Esophagus muscularis mucosa (tissue), 3 donors: Measurements from ENCODE around the gene SMIM44.

Experiments
- POLR2A ChIP-seq: fragments of 450-650 bp; IDR thresholded peaks from one replicate; pipeline ENCODE4 v1.6.1; 2017; ENCODE audit warnings: antibody characterized with exemption, moderate library complexity, mild to moderate bottlenecking, low read depth
- POLR2AphosphoS5 ChIP-seq, 2 donors: sonication (generic); formaldehyde crosslinking; IDR thresholded peaks; one replicate each; pipeline ENCODE4 v1.6.1; 2017; ENCODE audit warnings: antibody characterized with exemption in 2 of 2
- TF ChIP-seq, protein P1 (sequence below), 3 experiments: fragments of 200-600 bp in 2 of 3; fragments of 450-650 bp in 1 of 3; sonication (generic) in 2 of 3; IDR thresholded peaks; one replicate each; pipeline ENCODE4 v1.5.1; 2017 to 2019; ENCODE audit warnings: antibody characterized with exemption in 3 of 3, mild to moderate bottlenecking in 2 of 3, moderate library complexity in 1 of 3

- TF ChIP-seq POLR2A = no peak
- TF ChIP-seq, protein P1, sequence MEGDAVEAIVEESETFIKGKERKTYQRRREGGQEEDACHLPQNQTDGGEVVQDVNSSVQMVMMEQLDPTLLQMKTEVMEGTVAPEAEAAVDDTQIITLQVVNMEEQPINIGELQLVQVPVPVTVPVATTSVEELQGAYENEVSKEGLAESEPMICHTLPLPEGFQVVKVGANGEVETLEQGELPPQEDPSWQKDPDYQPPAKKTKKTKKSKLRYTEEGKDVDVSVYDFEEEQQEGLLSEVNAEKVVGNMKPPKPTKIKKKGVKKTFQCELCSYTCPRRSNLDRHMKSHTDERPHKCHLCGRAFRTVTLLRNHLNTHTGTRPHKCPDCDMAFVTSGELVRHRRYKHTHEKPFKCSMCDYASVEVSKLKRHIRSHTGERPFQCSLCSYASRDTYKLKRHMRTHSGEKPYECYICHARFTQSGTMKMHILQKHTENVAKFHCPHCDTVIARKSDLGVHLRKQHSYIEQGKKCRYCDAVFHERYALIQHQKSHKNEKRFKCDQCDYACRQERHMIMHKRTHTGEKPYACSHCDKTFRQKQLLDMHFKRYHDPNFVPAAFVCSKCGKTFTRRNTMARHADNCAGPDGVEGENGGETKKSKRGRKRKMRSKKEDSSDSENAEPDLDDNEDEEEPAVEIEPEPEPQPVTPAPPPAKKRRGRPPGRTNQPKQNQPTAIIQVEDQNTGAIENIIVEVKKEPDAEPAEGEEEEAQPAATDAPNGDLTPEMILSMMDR (IDR thresholded peaks at IDR 0.05) = peak in 1 of 3 experiments; percentile 13
- TF ChIP-seq POLR2AphosphoS5 (IDR thresholded peaks at IDR 0.05) = peak in 1 of 2 donors; percentile 53
Measured at GRCh38 chr19:3443840-3444694, 39.2 kb downstream of the SMIM44 start.
